Ishikawa (cell line): ENCODE data around the gene PRAMEF1.

Source experiments
- CEBPB ChIP-seq: IDR thresholded peaks from 2 replicates; pipeline ENCODE4 v1.6.1; 2012
- CREB1 ChIP-seq: IDR thresholded peaks from 2 replicates; pipeline ENCODE4 v1.6.1; 2012; ENCODE audit warnings: low read depth
- EGR1 ChIP-seq: IDR thresholded peaks from 2 replicates; pipeline ENCODE4 v1.6.1; 2012
- EP300 ChIP-seq: IDR thresholded peaks from 2 replicates; pipeline ENCODE4 v1.6.1; 2012; ENCODE audit warnings: borderline replicate concordance
- FOXM1 ChIP-seq: IDR thresholded peaks from 2 replicates; pipeline ENCODE4 v1.6.1; 2012; ENCODE audit warnings: low read depth, borderline replicate concordance
- MAX ChIP-seq: IDR thresholded peaks from 2 replicates; pipeline ENCODE4 v1.6.1; 2012
- NFIC ChIP-seq: IDR thresholded peaks from 2 replicates; pipeline ENCODE4 v1.6.1; 2012
- RAD21 ChIP-seq: IDR thresholded peaks from 2 replicates; pipeline ENCODE4 v1.6.1; 2012; ENCODE audit warnings: low read depth
- REST ChIP-seq: IDR thresholded peaks from 2 replicates; pipeline ENCODE4 v1.6.1; 2012; ENCODE audit warnings: low read depth, mild to moderate bottlenecking
- TAF1 ChIP-seq: IDR thresholded peaks from 2 replicates; pipeline ENCODE4 v1.6.1; 2012; ENCODE audit warnings: low read depth, mild to moderate bottlenecking
- TCF12 ChIP-seq: IDR thresholded peaks from 2 replicates; pipeline ENCODE4 v1.6.1; 2012; ENCODE audit warnings: low read depth
- TEAD4 ChIP-seq: IDR thresholded peaks from 2 replicates; pipeline ENCODE4 v1.6.1; 2012
- USF1 ChIP-seq: IDR thresholded peaks from 2 replicates; pipeline ENCODE4 v1.6.1; 2012
- YY1 ChIP-seq: IDR thresholded peaks from 2 replicates; pipeline ENCODE4 v1.6.1; 2012; ENCODE audit warnings: low read depth
- ZBTB7A ChIP-seq: IDR thresholded peaks from 2 replicates; pipeline ENCODE4 v1.6.1; 2012; ENCODE audit warnings: low read depth

Gene PRAMEF1

GRCh38 chr1:12760256-12760795 lies 30.9 kb upstream of the PRAMEF1 start:
- no peak for TF ChIP-seq NFIC
- no peak for TF ChIP-seq TEAD4
- no peak for TF ChIP-seq EGR1
- TF ChIP-seq TCF12, result no peak
- TF ChIP-seq CREB1, result no peak
- TF ChIP-seq TAF1, result no peak
- no peak for TF ChIP-seq REST
- TF ChIP-seq USF1, result no peak
- TF ChIP-seq MAX, result no peak
- TF ChIP-seq RAD21, result no peak
- TF ChIP-seq FOXM1, result no peak
- TF ChIP-seq YY1, result no peak
- TF ChIP-seq EP300, result no peak
- TF ChIP-seq ZBTB7A, result no peak
- no peak for TF ChIP-seq CEBPB

- TF ChIP-seq TCF12 (no peak), TEAD4 (no peak), EGR1 (no peak), EP300 (no peak), YY1 (no peak), FOXM1 (no peak), MAX (no peak), CREB1 (no peak)
Measured at GRCh38 chr1:12761781-12762180, 29.4 kb upstream of the PRAMEF1 start.

GRCh38 chr1:12762766-12763165 lies 28.4 kb upstream of the PRAMEF1 start:
- TF ChIP-seq EP300 (no peak), RAD21 (no peak), REST (no peak), CEBPB (no peak)

GRCh38 chr1:12763479-12763878 lies 27.7 kb upstream of the PRAMEF1 start:
- TF ChIP-seq YY1, result no peak
- no peak for TF ChIP-seq EGR1
- no peak for TF ChIP-seq TCF12
- no peak for TF ChIP-seq REST
- no peak for TF ChIP-seq FOXM1
- TF ChIP-seq USF1, result no peak
- TF ChIP-seq TEAD4, result no peak
- TF ChIP-seq TAF1, result no peak
- no peak for TF ChIP-seq MAX
- TF ChIP-seq CREB1, result no peak
- no peak for TF ChIP-seq EP300
- TF ChIP-seq ZBTB7A, result no peak
- no peak for TF ChIP-seq RAD21
- TF ChIP-seq NFIC, result no peak
- no peak for TF ChIP-seq CEBPB

GRCh38 chr1:12764016-12764415 lies 27.2 kb upstream of the PRAMEF1 start:
- TF ChIP-seq USF1 (no peak), EP300 (no peak), YY1 (no peak), RAD21 (no peak), FOXM1 (no peak), TAF1 (no peak), ZBTB7A (no peak), TCF12 (no peak), NFIC (no peak), MAX (no peak), CREB1 (no peak), EGR1 (no peak), CEBPB (no peak), REST (no peak), TEAD4 (no peak)
